ENCODE data around the gene GTF3C6.
"Not testable (repeated sequence)": the region's sequence is repeated elsewhere in the genome, so short reads cannot be mapped to it uniquely, and the experiment has no call there.

GTF3C6 gene

DNA sequence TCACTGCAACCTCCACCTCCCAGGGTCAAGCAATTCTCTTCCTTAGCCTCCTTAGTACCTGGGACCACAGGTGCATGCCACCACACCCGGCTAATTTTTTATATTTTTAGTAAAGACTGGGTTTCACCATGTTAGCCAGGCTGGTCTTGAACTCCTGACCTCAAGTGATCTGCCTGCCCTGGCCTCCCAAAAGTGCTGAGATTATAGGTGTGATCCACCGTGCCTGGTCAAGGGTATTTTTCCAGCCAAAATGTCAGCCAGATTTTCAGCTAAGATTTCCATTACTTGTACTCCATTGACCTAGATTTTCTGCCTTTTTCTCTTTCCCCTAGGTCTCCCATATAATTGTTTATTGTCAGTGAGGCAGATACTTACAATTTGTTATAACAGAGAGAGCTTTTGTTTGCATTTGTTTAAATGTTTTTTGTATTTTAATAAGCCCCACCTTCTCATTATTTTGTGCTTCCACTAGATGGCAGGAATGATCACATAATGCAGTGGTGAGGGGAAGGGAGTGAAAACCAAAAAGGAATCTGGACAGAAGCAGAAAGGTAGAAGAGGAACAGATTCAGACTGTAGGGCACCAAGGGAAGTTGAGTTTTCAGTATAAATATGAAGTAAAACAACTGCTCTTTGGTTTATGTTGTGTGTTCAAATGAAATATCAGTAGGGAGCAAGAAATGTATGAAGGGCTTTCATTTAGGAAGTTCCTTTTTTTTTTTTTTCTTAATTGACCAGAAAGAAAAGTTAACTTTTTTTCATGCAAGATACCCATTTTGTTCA lies 53.0 kb downstream of the GTF3C6 start:
- peak; percentile 74 for DNase-seq (ENCODE audit: low spot score)
- TF ChIP-seq, protein P1, sequence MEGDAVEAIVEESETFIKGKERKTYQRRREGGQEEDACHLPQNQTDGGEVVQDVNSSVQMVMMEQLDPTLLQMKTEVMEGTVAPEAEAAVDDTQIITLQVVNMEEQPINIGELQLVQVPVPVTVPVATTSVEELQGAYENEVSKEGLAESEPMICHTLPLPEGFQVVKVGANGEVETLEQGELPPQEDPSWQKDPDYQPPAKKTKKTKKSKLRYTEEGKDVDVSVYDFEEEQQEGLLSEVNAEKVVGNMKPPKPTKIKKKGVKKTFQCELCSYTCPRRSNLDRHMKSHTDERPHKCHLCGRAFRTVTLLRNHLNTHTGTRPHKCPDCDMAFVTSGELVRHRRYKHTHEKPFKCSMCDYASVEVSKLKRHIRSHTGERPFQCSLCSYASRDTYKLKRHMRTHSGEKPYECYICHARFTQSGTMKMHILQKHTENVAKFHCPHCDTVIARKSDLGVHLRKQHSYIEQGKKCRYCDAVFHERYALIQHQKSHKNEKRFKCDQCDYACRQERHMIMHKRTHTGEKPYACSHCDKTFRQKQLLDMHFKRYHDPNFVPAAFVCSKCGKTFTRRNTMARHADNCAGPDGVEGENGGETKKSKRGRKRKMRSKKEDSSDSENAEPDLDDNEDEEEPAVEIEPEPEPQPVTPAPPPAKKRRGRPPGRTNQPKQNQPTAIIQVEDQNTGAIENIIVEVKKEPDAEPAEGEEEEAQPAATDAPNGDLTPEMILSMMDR (IDR thresholded peaks at IDR 0.05; ENCODE audit: extremely low read depth, missing control alignments) = peak; percentile 37

DNA sequence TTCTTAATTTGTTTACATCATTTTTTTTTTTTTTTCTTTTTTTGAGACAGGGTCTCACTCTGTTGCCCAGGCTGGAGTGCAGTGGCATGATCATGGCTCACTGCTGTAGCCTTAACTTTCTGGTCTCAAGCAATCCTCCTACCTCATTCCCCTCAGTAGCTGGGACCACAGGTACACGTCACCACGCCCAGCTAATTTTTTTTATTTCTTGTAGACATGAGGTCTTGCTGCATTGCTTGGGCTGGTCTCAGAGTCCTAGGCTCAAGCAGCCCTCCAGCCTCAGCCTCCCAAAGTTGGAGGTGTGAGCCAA lies 53.6 kb downstream of the GTF3C6 start:
- DNase-seq (ENCODE audit: low spot score) = no peak
- TF ChIP-seq, protein P1 (IDR thresholded peaks at IDR 0.05; ENCODE audit: extremely low read depth, missing control alignments) = no peak

DNA sequence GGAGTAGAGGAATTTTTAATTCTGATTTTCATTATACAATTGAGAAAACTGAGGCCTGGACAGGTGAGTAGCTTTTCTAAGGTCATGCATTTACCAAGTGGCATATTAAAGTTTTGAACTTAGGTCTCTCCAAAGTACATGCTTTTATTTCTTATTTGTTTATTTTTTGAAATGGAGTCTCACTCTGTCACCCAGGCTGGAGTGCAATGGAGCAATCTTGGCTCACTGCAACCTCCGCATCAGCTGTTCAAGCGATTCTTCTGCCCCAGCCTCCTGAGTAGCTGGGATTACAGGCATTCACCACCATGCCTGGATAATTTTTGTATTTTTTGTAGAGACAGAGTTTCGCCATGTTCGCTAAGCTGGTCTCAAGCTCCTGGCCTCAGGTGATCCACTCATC lies 54.0 kb downstream of the GTF3C6 start:
- not testable (repeated sequence) for DNase-seq (ENCODE audit: low spot score)

DNA sequence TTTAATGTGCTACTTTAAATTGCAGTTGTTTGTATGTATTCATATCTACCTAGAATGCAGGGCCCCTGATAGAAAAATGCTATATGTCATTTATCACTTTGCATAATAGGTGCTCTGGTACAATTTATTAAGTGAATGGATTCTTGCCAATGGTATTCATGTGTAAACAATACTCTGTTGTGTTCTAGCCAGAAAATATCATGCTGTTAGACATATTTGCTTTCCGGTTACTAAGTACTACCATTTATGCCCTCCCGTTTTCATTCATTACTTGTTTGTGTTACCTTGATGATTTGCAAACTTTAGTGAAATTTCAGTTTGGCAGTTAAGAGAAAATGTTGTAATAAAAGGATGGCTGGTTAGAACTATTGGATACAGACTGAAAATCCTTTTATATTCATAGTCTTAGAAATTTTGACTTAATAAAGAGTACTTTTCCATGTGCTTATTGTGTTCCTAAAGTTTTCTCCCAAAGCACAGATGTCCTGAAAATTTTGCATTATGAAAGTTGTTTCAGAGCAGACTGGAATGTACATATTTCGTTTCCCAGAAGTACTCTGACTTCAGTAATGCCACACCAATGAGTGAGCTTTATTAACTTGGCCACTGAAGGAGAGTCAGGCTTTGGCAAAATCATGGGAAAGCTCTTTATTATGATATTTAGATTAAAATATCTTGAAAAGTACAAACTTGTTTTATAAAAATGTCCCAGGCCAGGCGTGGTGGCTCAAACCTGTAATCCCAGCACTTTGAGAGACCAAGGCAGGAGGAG lies 54.8 kb downstream of the GTF3C6 start:
- TF ChIP-seq, protein P1 (IDR thresholded peaks at IDR 0.05; ENCODE audit: extremely low read depth, missing control alignments) = no peak
- DNase-seq (ENCODE audit: low spot score) = no peak

DNA sequence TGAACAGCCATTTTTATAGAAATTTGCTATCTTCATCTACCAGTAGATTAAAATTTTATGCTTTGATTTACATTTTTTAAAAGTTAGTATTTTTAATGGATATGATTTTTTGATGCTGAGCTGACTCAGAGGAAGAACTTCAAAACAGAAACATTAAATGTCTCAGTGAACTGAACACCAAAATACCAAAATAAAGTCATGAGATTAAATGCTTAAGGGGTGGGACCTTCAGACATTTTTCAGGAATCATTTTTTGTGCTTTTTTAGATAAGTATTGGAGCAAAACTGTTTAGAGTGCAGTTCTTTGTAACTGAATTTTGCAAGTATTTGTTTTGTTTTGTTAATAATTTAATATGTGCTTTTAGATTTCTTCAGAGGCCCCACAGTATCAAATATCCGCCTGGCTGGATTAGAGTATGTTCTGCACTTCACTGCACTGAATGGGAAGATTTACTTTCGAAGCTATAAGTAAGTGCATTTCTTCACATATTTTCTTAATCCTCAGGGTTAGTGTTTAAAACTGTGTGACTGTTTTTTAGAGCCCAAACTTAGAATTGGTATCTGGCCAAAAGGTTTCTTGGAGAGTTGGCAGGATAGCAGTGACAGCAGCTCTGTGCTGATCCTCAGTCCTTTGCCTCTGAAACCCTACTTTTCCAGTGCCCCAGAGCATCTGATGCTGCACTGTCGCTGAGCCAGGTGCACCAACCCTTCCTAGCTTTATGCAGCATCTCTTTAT lies 57.1 kb downstream of the GTF3C6 start:
- TF ChIP-seq, protein P1 (IDR thresholded peaks at IDR 0.05; ENCODE audit: extremely low read depth, missing control alignments) = no peak
- no peak for DNase-seq (ENCODE audit: low spot score)

DNA sequence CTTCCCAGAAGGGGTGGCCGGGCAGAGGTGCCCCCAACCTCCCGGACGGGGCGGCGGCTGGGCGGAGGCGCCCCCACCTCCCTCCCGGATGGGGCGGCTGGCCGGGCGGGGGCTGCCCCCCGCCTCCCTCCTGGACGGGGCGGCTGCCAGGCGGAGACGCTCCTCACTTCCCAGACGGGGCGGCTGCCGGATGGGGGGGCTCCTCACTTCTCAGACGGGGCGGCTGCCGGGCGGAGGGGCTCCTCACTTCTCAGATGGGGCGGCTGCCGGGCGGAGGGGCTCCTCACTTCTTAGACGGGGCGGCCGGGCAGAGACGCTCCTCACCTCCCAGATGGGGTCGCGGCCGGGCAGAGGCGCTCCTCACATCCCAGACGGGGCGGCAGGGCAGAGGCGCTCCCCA lies 58.7 kb downstream of the GTF3C6 start:
- not testable (repeated sequence) for DNase-seq (ENCODE audit: low spot score)

All from GM20000 (cell line).